NCI-H1105 treated with DMSO at 0.1 percent for 48 hours (cell line): ENCODE measurements around the gene RNF180.
"Not testable (repeated sequence)": the region's sequence is repeated elsewhere in the genome, so short reads cannot be mapped to it uniquely, and the experiment has no call there.

Experiments used
- DNase-seq: peaks from one replicate; lab custom pipeline; 2025; lab: John Stamatoyannopoulos, UW

RNF180 gene

DNA sequence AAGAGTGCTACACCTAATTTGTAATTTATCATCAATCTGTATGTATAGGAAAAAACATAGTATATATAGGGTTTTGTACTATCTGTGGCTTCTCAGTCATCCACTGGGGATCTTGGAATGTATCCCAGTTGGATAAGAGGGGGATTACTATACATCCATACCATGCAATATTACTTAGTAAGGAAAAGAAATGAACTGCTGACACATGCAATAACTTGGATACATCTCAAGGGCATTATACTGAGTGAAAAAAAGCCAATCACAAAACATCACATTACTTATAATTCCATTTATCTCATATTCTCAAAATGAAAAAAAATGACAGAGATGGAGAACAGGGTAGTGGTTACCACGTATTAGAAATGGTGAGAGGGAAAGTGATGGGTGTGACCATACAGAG, 231.9 kb downstream of the RNF180 start:
- no peak for DNase-seq

DNA sequence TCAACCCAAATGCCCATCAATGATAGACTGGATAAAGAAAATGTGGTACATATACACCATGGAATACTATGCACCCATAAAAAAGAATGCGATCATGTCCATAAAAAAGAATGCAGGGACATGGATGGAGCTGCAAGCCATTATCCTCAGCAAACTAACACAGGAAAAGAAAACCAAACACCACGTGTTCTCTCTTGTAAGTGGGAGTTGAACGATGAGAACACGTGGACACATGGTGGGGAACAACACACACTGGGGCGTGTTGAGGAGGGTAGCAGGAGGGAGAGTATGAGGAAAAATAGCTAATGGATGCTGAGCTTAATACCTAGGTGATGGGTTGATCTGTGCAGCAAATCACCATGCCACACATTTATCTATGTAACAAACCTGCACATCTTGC, 233.1 kb downstream of the RNF180 start:
- not testable (repeated sequence) for DNase-seq

DNA sequence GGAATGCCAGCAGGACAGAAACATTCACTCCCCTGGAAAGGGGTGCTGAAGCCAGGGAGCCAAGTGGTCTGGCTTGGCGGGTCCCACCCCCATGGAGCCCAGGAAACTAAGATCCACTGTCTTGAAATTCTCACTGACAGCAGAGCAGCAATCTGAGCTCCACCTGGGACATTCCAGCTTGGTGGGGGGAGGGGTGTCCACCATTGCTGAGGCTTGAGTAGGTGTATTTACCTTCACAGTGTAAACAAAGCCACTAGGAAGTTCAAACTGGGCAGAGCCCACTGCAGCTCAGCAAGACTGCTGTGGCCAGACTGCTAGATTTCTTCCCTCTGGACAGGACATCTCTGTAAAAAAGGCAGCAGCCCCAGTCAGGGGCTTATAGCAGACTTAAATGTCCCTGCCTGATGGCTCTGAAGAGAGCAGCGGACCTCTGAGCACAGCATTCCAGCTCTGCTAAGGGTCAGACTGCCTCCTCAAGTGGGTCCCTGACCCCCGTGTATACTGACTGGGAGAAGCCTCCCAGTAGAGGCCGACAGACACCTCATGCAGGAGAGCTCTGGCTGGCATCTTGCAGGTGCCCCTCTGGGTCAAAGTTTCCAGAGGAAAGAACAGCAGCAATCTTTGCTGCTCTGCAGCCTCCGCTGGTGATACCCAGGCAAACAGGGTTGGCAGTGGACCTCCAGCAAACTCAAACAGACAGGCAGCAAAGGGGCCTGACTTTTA, 241.6 kb downstream of the RNF180 start:
- DNase-seq: not testable (repeated sequence)

DNA sequence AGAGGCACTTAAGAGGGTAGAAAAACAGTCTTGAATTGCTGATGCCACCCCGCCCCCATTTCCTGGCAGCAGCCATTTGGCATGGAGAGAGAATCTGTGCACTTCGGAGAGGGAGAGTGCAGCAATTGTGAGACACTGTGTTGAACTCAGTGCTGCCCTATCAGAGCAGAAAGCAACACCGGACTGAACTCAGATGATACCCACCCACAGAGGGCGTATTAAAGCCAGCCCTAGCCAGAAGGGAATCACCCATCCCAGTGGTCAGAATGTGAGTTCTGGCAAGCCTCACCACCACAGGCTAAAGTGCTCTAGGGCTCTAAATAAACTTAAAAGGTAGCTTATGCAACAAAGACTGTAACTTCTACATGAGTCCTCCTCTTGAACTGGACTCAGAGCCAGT, 251.7 kb downstream of the RNF180 start:
- no peak for DNase-seq

DNA sequence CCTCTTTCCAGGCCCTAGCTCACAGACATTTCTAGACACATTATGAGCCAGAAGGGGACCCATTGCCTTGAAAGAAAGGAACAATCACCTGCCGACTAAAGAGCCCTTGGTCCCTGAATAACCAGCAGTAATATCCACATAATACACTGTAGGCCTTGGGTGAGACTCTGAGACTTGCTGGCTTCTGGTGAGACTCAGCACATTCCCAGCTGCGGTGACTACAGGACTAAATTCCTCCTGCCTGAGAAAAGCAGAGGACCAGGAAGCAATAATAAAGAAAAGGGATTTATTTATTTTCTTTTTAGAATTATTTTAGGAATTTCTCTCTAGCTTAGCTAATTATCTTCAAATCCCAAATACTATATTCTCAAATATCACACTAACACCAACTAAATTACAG, 252.4 kb downstream of the RNF180 start:
- DNase-seq: no peak
